GM12878 (cell line): ENCODE measurements around the gene KIF21B. TPM values are rescaled to one million over a fixed set of nuclear protein-coding genes. Genes with fewer than 3 reads are reported as not detected.

Experiments used
- ATAC-seq: fragments of 200-7000 bp; cut with Tn5 transposase; 3 replicates; pipeline ENCODE4 v1.9.1; 2020; ENCODE audit warnings: mild to moderate bottlenecking, moderate library complexity
- BruUV-seq: library from RNA; stranded (reverse); fragments of 400-500 nt; replicated peaks from 2 replicates; lab custom pipeline; 2021; lab: Mats Ljungman, UMichigan
- CTCF ChIA-PET: fragments of 300-600 bp; sonication (Branson Sonifier 250); formaldehyde crosslinking; extraction: SDS; loops from one replicate; lab custom pipeline; 2021; ENCODE audit warnings: inconsistent platforms; lab: Yijun Ruan, JAX
- POLR2A ChIA-PET: fragments of 350-600 bp; formaldehyde crosslinking; extraction: SDS; loops from one replicate; lab custom pipeline; 2021; ENCODE audit warnings: inconsistent platforms; lab: Charles Lee
- RAD21 ChIA-PET: fragments of 300-600 bp; sonication (Branson Sonifier 250); formaldehyde crosslinking; loops from one replicate; lab custom pipeline; 2023; ENCODE audit warnings: antibody characterized with exemption; ENCODE audit not compliant: unreplicated experiment; lab: Charles Lee
- SMC1A ChIA-PET: fragments of 300-600 bp; sonication (Branson Sonifier 250); formaldehyde crosslinking; loops from one replicate; lab custom pipeline; 2023; ENCODE audit not compliant: unreplicated experiment, uncharacterized antibody; lab: Charles Lee
- DNase-seq: peaks from one replicate; pipeline ENCODE4 v3.0.0-alpha.2; 2011; ENCODE audit warnings: low read depth, low spot score
- FAIRE-seq: peaks from 3 replicates; lab custom pipeline; 2011; peaks lifted over from hg19 to GRCh38; lab: Jason Lieb, UNC
- H2AFZ ChIP-seq: 2 replicates; pipeline ENCODE4 v1.6.0; 2011; ENCODE audit warnings: low read depth, low read length, control low read depth; ENCODE audit not compliant: control insufficient read depth
- H3K27ac ChIP-seq: 2 replicates; pipeline ENCODE4 v1.5.1; 2011; ENCODE audit warnings: control low read depth; ENCODE audit not compliant: control insufficient read depth, insufficient read depth
- H3K27me3 ChIP-seq, 2 experiments: replicated peaks in 1 of 2; 2 replicates each; pipeline versions ENCODE4 v1.6.0 to v1.6.1; 2011; ENCODE audit warnings: low read length in 1 of 2; ENCODE audit not compliant: control insufficient read depth in 2 of 2, insufficient read depth in 2 of 2
- H3K36me3 ChIP-seq, 2 experiments: 2 replicates each; pipeline ENCODE4 v1.5.1; 2011; ENCODE audit warnings: low read length in 1 of 2; ENCODE audit not compliant: control insufficient read depth in 2 of 2, insufficient read depth in 2 of 2
- H3K4me1 ChIP-seq: 2 replicates; pipeline ENCODE4 v1.6.1; 2011; ENCODE audit warnings: mild to moderate bottlenecking, low read length, moderate library complexity, mixed read lengths; ENCODE audit not compliant: control insufficient read depth, insufficient read depth
- H3K4me2 ChIP-seq: 2 replicates; pipeline ENCODE4 v1.6.0; 2011; ENCODE audit warnings: control low read depth; ENCODE audit not compliant: control insufficient read depth, insufficient read depth
- H3K4me3 ChIP-seq: fragments of 200-600 bp; sonication (generic); 2 replicates; pipeline ENCODE4 v1.5.1; 2016
- H3K79me2 ChIP-seq: 2 replicates; pipeline ENCODE4 v1.6.0; 2011; ENCODE audit warnings: low read length; ENCODE audit not compliant: control insufficient read depth, insufficient read depth
- H3K9ac ChIP-seq: 2 replicates; pipeline ENCODE4 v1.8.0; 2011; ENCODE audit warnings: low read length, control low read depth, mixed read lengths; ENCODE audit not compliant: control insufficient read depth, insufficient read depth
- H3K9me3 ChIP-seq: replicated peaks from 3 replicates; pipeline ENCODE4 v1.5.1; 2011; ENCODE audit warnings: mild to moderate bottlenecking, low read length; ENCODE audit not compliant: control insufficient read depth, insufficient read depth
- H4K20me1 ChIP-seq: 2 replicates; pipeline ENCODE4 v1.6.0; 2011; ENCODE audit not compliant: control insufficient read depth, insufficient read depth
- BACH1 ChIP-seq: fragments of 450-650 bp; IDR thresholded peaks from 2 replicates; pipeline ENCODE4 v1.6.1; 2017; ENCODE audit warnings: mild to moderate bottlenecking, borderline replicate concordance
- CBX3 ChIP-seq: fragments of 200-600 bp; sonication (generic); IDR thresholded peaks from 2 replicates; pipeline ENCODE4 v1.6.1; 2016; ENCODE audit warnings: low read depth, borderline replicate concordance
- FOS ChIP-seq: IDR thresholded peaks from 3 replicates; pipeline ENCODE4 v1.6.1; 2011; ENCODE audit warnings: borderline replicate concordance; ENCODE audit not compliant: insufficient read length; ENCODE audit errors: extremely low read depth
- MTA2 ChIP-seq: fragments of 450-650 bp; IDR thresholded peaks from 2 replicates; pipeline ENCODE4 v1.6.1; 2016; ENCODE audit warnings: low read depth, mild to moderate bottlenecking, moderate library complexity
- NFYB ChIP-seq: IDR thresholded peaks from 2 replicates; pipeline ENCODE4 v1.6.1; 2011; ENCODE audit warnings: low read depth, mild to moderate bottlenecking, low read length, improper control_type of control experiment, moderate library complexity; ENCODE audit not compliant: insufficient read depth
- NR2F1 ChIP-seq: fragments of 450-650 bp; conservative IDR thresholded peaks from 2 replicates; pipeline ENCODE4 v1.6.1; 2017; ENCODE audit warnings: mild to moderate bottlenecking
- RAD51 ChIP-seq: fragments of 450-650 bp; IDR thresholded peaks from 2 replicates; pipeline ENCODE4 v1.6.1; 2016; ENCODE audit warnings: moderate library complexity, mild to moderate bottlenecking, inconsistent platforms
- TBL1XR1 ChIP-seq: IDR thresholded peaks from 2 replicates; pipeline ENCODE4 v1.6.1; 2012; ENCODE audit warnings: low read depth, low read length, improper control_type of control experiment
- ZNF622 ChIP-seq: fragments of 450-650 bp; IDR thresholded peaks from 2 replicates; pipeline ENCODE4 v1.6.1; 2017; ENCODE audit warnings: mild to moderate bottlenecking, inconsistent platforms
- WGBS: methylation state at CpG from one replicate; pipeline ENCODE4 v1.1.6; 2016; ENCODE audit warnings: low lambda C conversion rate; ENCODE audit not compliant: insufficient replicate concordance, insufficient coverage; ENCODE audit errors: missing lambda C conversion rate; 5-methylcytosine and 5-hydroxymethylcytosine counted together
- in situ Hi-C: fragments of 300-500 bp; cut with MboI; formaldehyde crosslinking; loops from 9 replicates; pipeline ENCODE4 v1.14.3; 2018; ENCODE audit warnings: mixed read lengths
- intact Hi-C: fragments of 100-400 bp; cut with micrococcal nuclease; formaldehyde crosslinking; loops from one replicate; pipeline ENCODE4 v1.14.2; 2022; ENCODE audit not compliant: unreplicated experiment
- polyA plus RNA-seq, 11 experiments: library from polyadenylated mRNA; depleted of rRNA in 4 of 11; unstranded in 6 of 11; stranded (reverse) in 5 of 11; fragments of >200 nt; fragmentation: Nextera tagmentation in 4 of 11; fragmentation: Illumina TruSeq in 1 of 11; extraction: Ambion mirVana in 4 of 11; extraction: Trizol in 1 of 11; gene quantifications; 1 replicate in 1 of 11; 2 replicates in 10 of 11; pipeline versions ENCODE4 v1.2.1 to v1.2.3, GENCODE V29; 2011 to 2016; ENCODE audit warnings: inconsistent platforms in 2 of 11, missing spikeins in 2 of 11, low read depth in 1 of 11
- total RNA-seq, 4 experiments: library from RNA; depleted of rRNA in 3 of 4; stranded (reverse); fragments of >200 nt in 3 of 4; fragmentation: Illumina TruSeq in 1 of 4; extraction: Trizol in 1 of 4; gene quantifications; 2 replicates each; pipeline versions ENCODE4 v1.2.1 to v1.2.3, GENCODE V29; 2013 to 2021
- TF ChIP-seq, protein P1 (sequence below): fragments of 450-650 bp; IDR thresholded peaks from 2 replicates; pipeline ENCODE4 v1.6.1; 2016; ENCODE audit warnings: mild to moderate bottlenecking
- TF ChIP-seq, protein P2 (sequence below): IDR thresholded peaks from 2 replicates; pipeline ENCODE4 v1.6.1; 2012; ENCODE audit warnings: low read length, inconsistent platforms

KIF21B gene
- total and polyA plus RNA-seq, 10 of the 15 experiments (the other 5 are each of a cell fraction or from before 2014, with no cell fraction given) = 2.3 to 47.7 (median 12.6) TPM

DNA sequence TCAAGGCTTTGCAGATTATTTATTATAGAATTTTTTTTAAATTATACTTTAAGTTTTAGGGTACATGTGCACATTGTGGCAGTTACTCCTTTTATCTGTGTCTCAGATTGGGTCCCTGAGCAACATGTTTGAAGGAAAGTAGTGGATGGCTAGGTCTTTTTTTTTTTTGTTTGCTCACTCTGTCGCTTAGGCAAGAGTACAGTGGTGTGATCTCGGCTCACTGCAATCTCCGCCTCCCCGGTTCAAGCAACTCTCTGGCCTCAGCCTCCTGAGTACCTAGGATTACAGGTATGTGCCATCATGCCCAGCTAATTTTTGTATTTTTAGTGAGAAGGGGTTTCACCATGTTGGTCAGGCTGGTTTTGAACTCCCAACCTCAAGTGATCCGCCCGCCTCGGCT lies 39.6 kb upstream of the KIF21B start:
- ChIA-PET CTCF (no interaction called here), POLR2A (no interaction called here), RAD21 (no interaction called here), SMC1A (interaction anchor here (1.0 kb wide), 1 partner anchor 841 kb away, joined by 3 read pairs; no protein-coding TSS in a partner anchor)
- no peaks in the 10 kb centered on the region for H3K9me3 ChIP-seq
- DNase-seq (no peak), FAIRE-seq (no peak), ATAC-seq (no peak)
- no peak overlapping the region for H3K4me3 ChIP-seq
- BruUV-seq = no TSS peak
- no peaks in the 10 kb centered on the region for H3K4me1 ChIP-seq
- H4K20me1 ChIP-seq = no peaks in the 10 kb centered on the region
- H3K79me2 ChIP-seq = no peaks in the 10 kb centered on the region
- intact Hi-C loops = no loop called here
- no peak overlapping the region for H3K9ac ChIP-seq
- no peak for TF ChIP-seq ZNF622
- TF ChIP-seq BACH1 = no peak
- no peak for TF ChIP-seq CBX3
- TF ChIP-seq MTA2 = no peak
- no peak for TF ChIP-seq TBL1XR1
- TF ChIP-seq, protein P1, sequence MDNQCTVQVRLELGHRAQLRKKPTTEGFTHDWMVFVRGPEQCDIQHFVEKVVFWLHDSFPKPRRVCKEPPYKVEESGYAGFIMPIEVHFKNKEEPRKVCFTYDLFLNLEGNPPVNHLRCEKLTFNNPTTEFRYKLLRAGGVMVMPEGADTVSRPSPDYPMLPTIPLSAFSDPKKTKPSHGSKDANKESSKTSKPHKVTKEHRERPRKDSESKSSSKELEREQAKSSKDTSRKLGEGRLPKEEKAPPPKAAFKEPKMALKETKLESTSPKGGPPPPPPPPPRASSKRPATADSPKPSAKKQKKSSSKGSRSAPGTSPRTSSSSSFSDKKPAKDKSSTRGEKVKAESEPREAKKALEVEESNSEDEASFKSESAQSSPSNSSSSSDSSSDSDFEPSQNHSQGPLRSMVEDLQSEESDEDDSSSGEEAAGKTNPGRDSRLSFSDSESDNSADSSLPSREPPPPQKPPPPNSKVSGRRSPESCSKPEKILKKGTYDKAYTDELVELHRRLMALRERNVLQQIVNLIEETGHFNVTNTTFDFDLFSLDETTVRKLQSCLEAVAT = no peak
- TF ChIP-seq FOS = no peak
- no peak for TF ChIP-seq NR2F1
- TF ChIP-seq, protein P2, sequence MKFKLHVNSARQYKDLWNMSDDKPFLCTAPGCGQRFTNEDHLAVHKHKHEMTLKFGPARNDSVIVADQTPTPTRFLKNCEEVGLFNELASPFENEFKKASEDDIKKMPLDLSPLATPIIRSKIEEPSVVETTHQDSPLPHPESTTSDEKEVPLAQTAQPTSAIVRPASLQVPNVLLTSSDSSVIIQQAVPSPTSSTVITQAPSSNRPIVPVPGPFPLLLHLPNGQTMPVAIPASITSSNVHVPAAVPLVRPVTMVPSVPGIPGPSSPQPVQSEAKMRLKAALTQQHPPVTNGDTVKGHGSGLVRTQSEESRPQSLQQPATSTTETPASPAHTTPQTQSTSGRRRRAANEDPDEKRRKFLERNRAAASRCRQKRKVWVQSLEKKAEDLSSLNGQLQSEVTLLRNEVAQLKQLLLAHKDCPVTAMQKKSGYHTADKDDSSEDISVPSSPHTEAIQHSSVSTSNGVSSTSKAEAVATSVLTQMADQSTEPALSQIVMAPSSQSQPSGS = no peak
- TF ChIP-seq NFYB = no peak
- no peak for TF ChIP-seq RAD51
- H3K27me3 ChIP-seq = peaks cover 0 to 5% of the 10 kb centered on the region in 2 experiments; a peak in 2 of 4 replicates
- H3K27ac ChIP-seq = no peak overlapping the region
- H3K4me2 ChIP-seq = no peak overlapping the region
- H3K36me3 ChIP-seq = no peaks in the 10 kb centered on the region
- WGBS = 46% methylated on average over 7 of the region's 7 CpGs
- in situ Hi-C loops = no loop called here
- H2AFZ ChIP-seq = no peak overlapping the region
